Activated naive CD4-positive, alpha-beta T cell treated with anti-CD3 and anti-CD28 coated beads for 36 hours (primary cell): ENCODE data around the gene NELL1. TPM values are rescaled to one million over a fixed set of nuclear protein-coding genes. Genes with fewer than 3 reads are reported as not detected.

Experiments used
- CTCF ChIA-PET: fragments of 350-600 bp; sonication (Branson Sonifier 250); formaldehyde crosslinking; loops from one replicate; lab custom pipeline; 2021; ENCODE audit warnings: antibody characterized with exemption; lab: Charles Lee
- DNase-seq: peaks from one replicate; pipeline ENCODE4 v3.0.0-alpha.2; 2020
- H3K27ac Mint-ChIP-seq: one replicate; pipeline ENCODE4 v1.8.0; 2021; ENCODE audit warnings: mild to moderate bottlenecking, mixed read lengths
- H3K27me3 Mint-ChIP-seq: one replicate; pipeline ENCODE4 v1.8.0; 2021; ENCODE audit warnings: low read depth, mixed read lengths
- H3K36me3 Mint-ChIP-seq: one replicate; pipeline ENCODE4 v1.8.0; 2021; ENCODE audit warnings: low read depth, mixed read lengths
- H3K4me1 Mint-ChIP-seq: one replicate; pipeline ENCODE4 v1.8.0; 2021; ENCODE audit warnings: low read depth, mixed read lengths
- H3K4me3 Mint-ChIP-seq: one replicate; pipeline ENCODE4 v1.8.0; 2021; ENCODE audit warnings: mild to moderate bottlenecking, moderate library complexity, mixed read lengths
- H3K9me3 Mint-ChIP-seq: one replicate; pipeline ENCODE4 v1.8.0; 2021; ENCODE audit warnings: mixed read lengths
- intact Hi-C: fragments of 100-400 bp; cut with micrococcal nuclease; formaldehyde crosslinking; loops from one replicate; pipeline ENCODE4 v1.15.1; 2023
- total RNA-seq, 2 experiments: library from RNA; stranded (reverse); gene quantifications; one replicate each; pipeline ENCODE4 v1.2.3, GENCODE V29; 2021

The NELL1 gene
- total RNA-seq, result not detected

DNA sequence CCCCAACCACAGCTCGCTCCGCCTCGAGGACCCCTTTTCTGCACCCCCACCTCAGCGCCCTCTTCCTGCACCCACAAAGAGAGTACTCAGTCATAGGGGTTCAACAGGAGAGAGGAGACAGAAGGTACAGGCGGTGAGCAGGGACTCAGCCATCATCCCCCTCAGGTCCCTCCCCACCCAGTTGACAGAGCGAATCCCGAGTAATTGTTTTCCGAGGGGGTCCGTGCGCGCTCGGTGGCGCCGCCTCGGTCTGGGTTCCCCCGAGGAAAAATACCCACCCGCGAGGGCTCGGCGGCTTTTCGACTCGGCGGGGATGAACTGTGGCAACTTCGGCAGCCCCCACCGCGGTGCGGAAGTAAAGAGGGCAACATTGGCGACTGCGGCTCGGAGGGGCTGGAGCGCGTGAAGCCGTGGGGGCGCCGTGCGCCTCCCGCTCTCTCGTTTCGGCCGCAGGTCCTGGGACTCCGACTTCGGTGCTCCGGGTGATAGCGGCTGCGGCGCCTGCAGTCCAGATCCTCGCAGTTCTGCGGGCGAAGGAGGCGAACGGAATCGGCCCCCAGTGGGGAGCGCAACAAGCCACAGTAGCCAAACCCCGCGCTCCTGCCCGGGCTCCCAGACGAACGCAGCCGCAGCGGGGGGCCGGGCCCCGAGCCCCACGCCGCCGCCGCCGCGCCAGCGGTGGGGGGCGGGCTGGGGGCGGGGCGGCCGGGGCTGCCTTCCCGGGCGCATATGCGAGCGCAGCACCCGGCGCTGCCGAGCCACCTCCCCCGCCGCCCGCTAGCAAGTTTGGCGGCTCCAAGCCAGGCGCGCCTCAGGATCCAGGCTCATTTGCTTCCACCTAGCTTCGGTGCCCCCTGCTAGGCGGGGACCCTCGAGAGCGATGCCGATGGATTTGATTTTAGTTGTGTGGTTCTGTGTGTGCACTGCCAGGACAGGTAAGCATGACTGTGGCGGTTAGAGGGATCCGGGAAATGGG, at the start of gene NELL1:
NELL1 (plus strand) TSS at position 743 of the 976 bp plus-strand sequence.
- H3K27me3 Mint-ChIP-seq, result peaks cover 67% of the 10 kb centered on the region
- no peaks in the 10 kb centered on the region for H3K36me3 Mint-ChIP-seq
- CTCF ChIA-PET, result no interaction called here
- DNase-seq, result no peak
- H3K9me3 Mint-ChIP-seq, result no peaks in the 10 kb centered on the region
- intact Hi-C loops, result loop anchor here (10.0 kb wide), 1 partner anchor 514 kb away; no protein-coding TSS in a partner anchor
- no peak within 1 kb of the TSS for H3K4me3 Mint-ChIP-seq
- peaks cover 12% of the 10 kb centered on the region for H3K4me1 Mint-ChIP-seq
- no peak within 1 kb of the TSS for H3K27ac Mint-ChIP-seq

DNA sequence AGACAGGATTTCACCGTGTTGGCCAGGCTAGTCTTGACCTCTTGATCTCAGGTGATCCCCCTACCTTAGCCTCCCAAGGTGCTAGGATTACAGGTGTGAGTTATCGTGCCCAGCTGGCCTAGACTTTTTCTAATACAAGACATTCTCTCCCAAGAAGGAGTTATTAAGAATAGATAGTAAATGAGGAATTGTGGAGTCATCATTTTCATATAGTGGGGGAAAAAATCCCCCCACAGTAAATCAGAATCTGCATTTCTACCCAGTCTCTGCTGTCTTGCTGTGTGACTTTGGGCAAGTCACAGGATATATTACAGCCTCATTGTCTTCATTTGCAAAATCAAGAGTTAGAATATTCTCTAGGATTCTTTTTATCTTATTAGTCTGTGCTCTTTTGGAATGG, 48.4 kb upstream of the NELL1 start:
- no peak overlapping the region for H3K4me3 Mint-ChIP-seq
- no peaks in the 10 kb centered on the region for H3K9me3 Mint-ChIP-seq
- peaks cover 14% of the 10 kb centered on the region for H3K27me3 Mint-ChIP-seq
- DNase-seq, result no peak
- intact Hi-C loops, result no loop called here
- no peak overlapping the region for H3K27ac Mint-ChIP-seq
- CTCF ChIA-PET, result no interaction called here
- H3K4me1 Mint-ChIP-seq, result no peaks in the 10 kb centered on the region
- H3K36me3 Mint-ChIP-seq, result no peaks in the 10 kb centered on the region

DNA sequence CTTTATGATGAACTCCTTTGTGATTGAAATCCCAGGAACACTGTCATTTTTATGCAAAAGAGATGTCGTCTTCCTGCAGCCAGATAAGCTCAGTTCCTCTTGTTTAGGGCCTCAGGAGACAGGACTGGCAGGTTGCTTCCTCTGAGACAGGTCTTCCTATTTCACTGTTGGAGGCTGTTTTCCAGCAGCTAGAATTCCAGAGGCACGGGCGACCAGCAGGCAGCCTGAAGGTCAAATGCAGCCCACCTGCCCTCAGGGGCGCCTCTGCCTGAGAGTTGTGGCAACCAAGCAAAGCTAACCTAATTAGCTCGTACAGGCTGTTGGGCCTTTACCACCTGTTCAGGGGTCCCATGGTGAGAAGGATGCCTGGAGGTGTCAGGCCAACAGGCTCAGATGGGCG, 47.7 kb upstream of the NELL1 start:
- CTCF ChIA-PET, result no interaction called here
- Mint-ChIP-seq H3K36me3 (no peaks in the 10 kb centered on the region), H3K4me3 (no peak overlapping the region), H3K27ac (no peak overlapping the region), H3K9me3 (no peaks in the 10 kb centered on the region), H3K4me1 (no peaks in the 10 kb centered on the region), H3K27me3 (peaks cover 18% of the 10 kb centered on the region)
- no peak for DNase-seq
- intact Hi-C loops, result no loop called here

DNA sequence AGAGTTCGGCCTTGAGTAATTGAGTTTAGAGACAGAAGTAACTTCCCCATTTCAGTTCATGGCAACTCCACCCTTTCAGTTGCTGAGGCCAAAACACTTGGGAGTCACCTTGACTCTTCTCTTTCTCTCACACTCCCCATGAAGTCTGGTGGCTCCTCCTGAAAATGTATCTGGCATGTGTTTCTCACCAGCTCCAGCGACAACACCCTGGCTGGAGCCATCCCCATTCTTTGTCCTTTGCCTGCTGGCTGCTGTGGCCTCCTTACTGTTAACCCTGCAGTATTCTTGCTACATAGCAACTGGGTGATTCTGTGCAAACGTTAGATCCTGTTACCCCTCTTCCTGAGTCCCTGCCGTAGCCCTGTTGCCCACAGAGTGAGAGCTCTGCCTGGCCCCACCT, 46.1 kb upstream of the NELL1 start:
- no peak for DNase-seq
- Mint-ChIP-seq H3K27ac (no peak overlapping the region), H3K9me3 (no peaks in the 10 kb centered on the region), H3K36me3 (no peaks in the 10 kb centered on the region), H3K4me3 (no peak overlapping the region), H3K4me1 (no peaks in the 10 kb centered on the region), H3K27me3 (peaks cover 15% of the 10 kb centered on the region)
- intact Hi-C loops, result no loop called here
- CTCF ChIA-PET, result no interaction called here

DNA sequence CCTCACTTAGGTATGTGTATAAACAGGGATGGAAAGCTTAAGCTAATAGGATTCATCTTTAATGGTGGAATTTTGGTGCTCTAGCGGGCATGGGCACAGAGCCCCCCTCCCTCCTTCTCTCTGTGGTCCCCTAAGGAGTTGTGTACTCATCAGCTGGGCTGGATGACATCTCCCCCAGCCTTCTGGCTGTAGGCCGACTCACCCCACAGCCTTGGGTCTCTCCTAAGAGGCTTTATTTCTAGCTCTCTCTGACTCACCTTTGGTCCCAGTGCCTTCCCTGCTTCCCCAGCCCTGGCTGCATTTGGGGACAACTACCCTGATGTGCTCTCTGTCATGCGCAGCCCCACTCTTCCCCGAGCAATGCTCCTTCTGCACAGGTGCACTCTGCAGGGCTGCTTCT, 43.1 kb upstream of the NELL1 start:
- H3K36me3 Mint-ChIP-seq, result no peaks in the 10 kb centered on the region
- no peak for DNase-seq
- H3K27ac Mint-ChIP-seq, result no peak overlapping the region
- H3K27me3 Mint-ChIP-seq, result peaks cover 15% of the 10 kb centered on the region
- no peak overlapping the region for H3K4me3 Mint-ChIP-seq
- no peaks in the 10 kb centered on the region for H3K4me1 Mint-ChIP-seq
- intact Hi-C loops, result no loop called here
- H3K9me3 Mint-ChIP-seq, result peaks cover 2% of the 10 kb centered on the region
- CTCF ChIA-PET, result no interaction called here

DNA sequence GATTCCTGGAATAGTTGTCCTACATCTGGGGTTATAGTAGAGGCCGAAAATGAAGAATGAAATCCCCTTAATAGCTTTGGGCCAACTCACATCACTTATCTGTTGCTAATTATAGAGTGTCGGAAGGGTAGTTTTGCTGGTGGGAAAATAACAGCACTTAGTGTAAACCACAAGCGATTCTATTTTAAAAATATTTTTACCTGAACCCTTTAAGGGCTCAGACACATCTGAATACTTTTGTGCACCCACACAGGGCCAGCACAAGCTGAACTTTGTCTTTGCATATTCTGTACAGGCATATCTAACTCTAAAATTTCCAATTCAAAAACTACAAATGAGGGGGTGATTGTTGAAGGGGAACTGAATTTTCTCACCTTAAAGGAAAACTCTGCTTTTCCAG, 42.4 kb upstream of the NELL1 start:
- CTCF ChIA-PET, result no interaction called here
- intact Hi-C loops, result no loop called here
- H3K9me3 Mint-ChIP-seq, result peaks cover 2% of the 10 kb centered on the region
- no peak overlapping the region for H3K27ac Mint-ChIP-seq
- no peak overlapping the region for H3K4me3 Mint-ChIP-seq
- no peaks in the 10 kb centered on the region for H3K36me3 Mint-ChIP-seq
- H3K27me3 Mint-ChIP-seq, result peaks cover 15% of the 10 kb centered on the region
- no peaks in the 10 kb centered on the region for H3K4me1 Mint-ChIP-seq
- DNase-seq, result no peak

DNA sequence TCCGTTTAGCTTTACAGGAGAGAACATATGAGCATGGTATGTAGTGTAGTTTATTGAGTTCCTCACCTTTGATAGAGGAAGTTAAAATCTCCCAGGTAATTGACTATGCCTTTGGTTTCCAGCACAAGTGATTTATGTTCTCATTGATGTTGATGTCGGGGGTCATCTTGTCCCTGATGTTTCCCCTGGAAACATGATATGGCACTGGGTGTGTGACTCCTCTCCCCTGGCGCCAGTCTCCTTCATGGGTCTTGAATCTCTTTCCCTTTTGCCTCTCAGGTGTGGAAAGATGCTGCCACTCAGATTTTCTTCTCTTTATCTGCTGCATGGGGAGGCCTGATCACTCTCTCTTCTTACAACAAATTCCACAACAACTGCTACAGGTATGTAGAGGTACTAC, 41.7 kb upstream of the NELL1 start:
- Mint-ChIP-seq H3K9me3 (peaks cover 2% of the 10 kb centered on the region), H3K4me1 (no peaks in the 10 kb centered on the region), H3K36me3 (no peaks in the 10 kb centered on the region), H3K4me3 (no peak overlapping the region), H3K27me3 (peaks cover 15% of the 10 kb centered on the region), H3K27ac (no peak overlapping the region)
- no peak for DNase-seq
- intact Hi-C loops, result no loop called here
- CTCF ChIA-PET, result no interaction called here

DNA sequence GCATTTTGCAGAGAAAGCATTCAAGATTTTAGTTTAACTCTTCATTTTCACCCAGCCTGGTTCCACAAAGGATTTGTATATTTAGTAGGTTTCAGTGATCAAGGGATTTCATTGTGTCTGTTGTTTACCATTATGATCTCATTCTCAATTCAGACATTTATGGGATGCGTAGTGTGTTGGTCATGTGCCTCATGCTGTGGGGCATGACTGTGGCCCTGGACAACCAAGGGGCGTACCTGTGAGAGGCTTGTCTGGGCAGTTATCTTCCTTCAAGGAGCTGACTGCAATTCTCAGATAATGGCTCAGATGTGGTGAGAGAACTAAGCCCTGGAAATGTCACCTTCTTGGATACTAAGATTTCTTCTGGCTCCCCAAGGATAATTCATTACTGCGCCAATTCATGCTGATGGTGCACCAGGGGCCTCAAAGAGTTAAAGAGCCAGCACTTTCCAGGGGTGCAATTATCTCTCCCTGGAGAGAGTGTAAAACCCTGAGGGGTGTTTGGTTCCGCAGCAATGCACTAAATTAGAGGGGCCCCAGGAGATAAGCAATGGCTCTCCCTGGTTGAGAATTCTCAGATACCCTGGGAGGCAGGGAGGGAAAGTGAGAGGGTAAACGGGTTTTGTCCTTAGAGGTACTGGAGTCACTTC, 37.7 kb upstream of the NELL1 start:
- no peak for DNase-seq
- no peaks in the 10 kb centered on the region for H3K36me3 Mint-ChIP-seq
- no peaks in the 10 kb centered on the region for H3K4me1 Mint-ChIP-seq
- peaks cover 5% of the 10 kb centered on the region for H3K27me3 Mint-ChIP-seq
- no peak overlapping the region for H3K4me3 Mint-ChIP-seq
- CTCF ChIA-PET, result no interaction called here
- intact Hi-C loops, result no loop called here
- peaks cover 2% of the 10 kb centered on the region for H3K9me3 Mint-ChIP-seq
- no peak overlapping the region for H3K27ac Mint-ChIP-seq

DNA sequence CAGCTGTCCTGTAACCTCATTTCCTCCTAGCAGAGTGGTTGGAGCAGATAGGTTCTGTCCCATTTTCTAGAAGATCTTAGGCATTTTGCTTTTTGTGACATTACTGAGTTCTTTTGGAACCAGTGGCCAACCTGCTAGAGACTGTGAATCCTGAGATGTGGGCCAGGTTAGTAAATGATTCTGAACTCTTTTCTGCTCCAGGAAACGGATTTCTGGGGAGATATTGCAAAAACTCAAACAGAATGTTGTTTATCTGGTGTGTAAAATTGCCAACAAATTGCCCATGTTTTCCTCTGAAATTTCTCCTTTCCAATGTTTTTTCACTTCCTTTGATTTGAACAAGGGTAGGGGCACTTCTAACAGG, 37.2 kb upstream of the NELL1 start:
- Mint-ChIP-seq H3K27ac (no peak overlapping the region), H3K36me3 (no peaks in the 10 kb centered on the region), H3K9me3 (peaks cover 2% of the 10 kb centered on the region), H3K4me3 (no peak overlapping the region), H3K27me3 (peaks cover 6% of the 10 kb centered on the region), H3K4me1 (no peaks in the 10 kb centered on the region)
- CTCF ChIA-PET, result no interaction called here
- no peak for DNase-seq
- intact Hi-C loops, result no loop called here

DNA sequence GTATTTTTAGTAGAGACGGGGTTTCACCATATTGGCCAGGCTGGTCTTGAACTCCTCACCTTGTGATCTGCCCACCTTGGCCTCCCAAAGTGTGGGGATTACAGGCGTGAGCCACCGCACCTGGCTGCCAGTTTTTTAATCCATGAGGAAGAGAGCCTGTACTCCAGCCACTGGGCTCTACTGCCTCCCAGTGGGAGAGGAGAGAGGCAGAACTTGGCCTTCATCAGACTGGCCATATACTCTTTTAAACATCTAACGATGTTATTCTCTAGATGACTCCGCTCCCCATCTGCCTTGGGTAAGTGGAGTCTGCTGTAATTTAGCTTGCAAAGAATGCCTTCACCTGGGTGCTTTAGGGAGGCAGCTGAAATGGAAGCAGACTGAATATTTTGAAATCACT, 35.3 kb upstream of the NELL1 start:
- peaks cover 6% of the 10 kb centered on the region for H3K27me3 Mint-ChIP-seq
- no peak overlapping the region for H3K27ac Mint-ChIP-seq
- H3K9me3 Mint-ChIP-seq, result peaks cover 2% of the 10 kb centered on the region
- no peak for DNase-seq
- CTCF ChIA-PET, result no interaction called here
- intact Hi-C loops, result no loop called here
- H3K36me3 Mint-ChIP-seq, result no peaks in the 10 kb centered on the region
- no peak overlapping the region for H3K4me3 Mint-ChIP-seq
- no peaks in the 10 kb centered on the region for H3K4me1 Mint-ChIP-seq

DNA sequence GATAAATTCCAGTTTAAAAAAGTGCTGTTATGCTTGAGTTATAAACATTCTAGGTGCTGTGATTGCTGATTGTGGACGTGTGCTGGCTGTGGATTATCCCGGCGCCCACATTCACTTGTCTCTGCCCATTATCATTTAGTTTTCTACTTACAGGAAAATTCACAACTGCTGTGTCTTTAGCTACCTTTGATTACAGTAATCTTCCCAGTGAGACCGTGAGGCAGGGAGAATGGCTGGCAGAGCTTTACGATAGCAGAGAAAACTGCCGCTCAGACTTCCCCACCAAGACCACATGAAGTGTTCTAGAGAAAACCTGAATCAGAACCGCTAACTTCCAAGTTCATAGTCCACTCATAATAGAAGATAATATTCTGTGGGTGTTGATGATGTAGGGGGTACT, 34.6 kb upstream of the NELL1 start:
- intact Hi-C loops, result no loop called here
- H3K27me3 Mint-ChIP-seq, result peaks cover 6% of the 10 kb centered on the region
- DNase-seq, result no peak
- CTCF ChIA-PET, result no interaction called here
- no peaks in the 10 kb centered on the region for H3K36me3 Mint-ChIP-seq
- H3K4me3 Mint-ChIP-seq, result no peak overlapping the region
- H3K4me1 Mint-ChIP-seq, result no peaks in the 10 kb centered on the region
- H3K9me3 Mint-ChIP-seq, result peaks cover 2% of the 10 kb centered on the region
- no peak overlapping the region for H3K27ac Mint-ChIP-seq

DNA sequence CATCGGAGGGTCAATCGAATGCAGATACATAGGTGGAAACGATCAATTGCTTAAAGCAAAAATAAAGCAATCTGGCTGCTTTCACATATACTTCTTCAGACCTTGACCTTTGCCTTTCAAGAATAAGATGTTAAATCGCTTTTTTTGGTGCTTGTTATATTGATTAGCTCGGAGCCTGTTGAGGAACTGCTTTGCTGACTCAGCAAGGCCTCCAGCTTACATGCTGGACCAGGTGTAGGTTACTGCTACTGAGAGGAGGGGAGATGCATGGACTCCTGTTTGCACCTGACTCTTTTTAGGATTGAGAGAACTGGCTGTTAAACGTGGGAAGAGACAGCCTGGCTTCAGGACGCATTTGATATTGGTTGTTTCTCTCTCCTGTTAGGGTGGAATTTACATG, 31.3 kb upstream of the NELL1 start:
- H3K4me3 Mint-ChIP-seq, result no peak overlapping the region
- H3K27me3 Mint-ChIP-seq, result peaks cover 6% of the 10 kb centered on the region
- H3K36me3 Mint-ChIP-seq, result no peaks in the 10 kb centered on the region
- H3K4me1 Mint-ChIP-seq, result no peaks in the 10 kb centered on the region
- no peak for DNase-seq
- intact Hi-C loops, result no loop called here
- CTCF ChIA-PET, result interaction anchor here (0.6 to 2.1 kb wide), 2 partner anchors 10 to 35 kb away, joined by 4 to 5 read pairs; no protein-coding TSS in a partner anchor
- H3K9me3 Mint-ChIP-seq, result no peaks in the 10 kb centered on the region
- no peak overlapping the region for H3K27ac Mint-ChIP-seq

DNA sequence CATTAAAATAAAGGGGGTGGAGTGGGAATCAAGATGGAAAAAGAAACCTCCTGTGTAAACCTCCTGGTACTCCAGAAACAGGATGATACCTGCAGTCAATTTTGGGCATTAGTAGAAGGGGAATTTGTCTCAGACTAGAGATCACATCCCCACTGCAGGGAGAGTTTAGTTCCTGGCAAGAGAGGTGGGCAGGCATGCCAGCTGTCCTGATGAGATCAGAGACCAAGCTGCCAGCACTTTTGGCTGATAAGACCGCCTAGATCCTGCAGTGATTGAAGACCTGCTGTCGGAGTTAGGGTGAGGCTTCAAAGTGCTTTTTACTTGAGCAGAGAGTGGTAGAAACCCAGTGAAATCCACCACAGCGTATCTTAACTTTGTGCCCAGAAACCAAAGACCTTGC, 29.7 kb upstream of the NELL1 start:
- Mint-ChIP-seq H3K27ac (no peak overlapping the region), H3K27me3 (peaks cover 6% of the 10 kb centered on the region), H3K36me3 (no peaks in the 10 kb centered on the region), H3K9me3 (no peaks in the 10 kb centered on the region), H3K4me1 (no peaks in the 10 kb centered on the region), H3K4me3 (no peak overlapping the region)
- CTCF ChIA-PET, result interaction anchor here (2.1 kb wide), 1 partner anchor 8 kb away, joined by 4 read pairs; no protein-coding TSS in a partner anchor
- intact Hi-C loops, result loop anchor here (10.0 kb wide), 1 partner anchor 1495 kb away; no protein-coding TSS in a partner anchor
- DNase-seq, result no peak
